Measurements from ENCODE around the gene NCMAP. TPM values are rescaled to one million over a fixed set of nuclear protein-coding genes. Genes with fewer than 3 reads are reported as not detected.

Gene NCMAP
- polyA plus RNA-seq, 4 donors: 0.81 to 15.7 (median 3.0) TPM

DNA sequence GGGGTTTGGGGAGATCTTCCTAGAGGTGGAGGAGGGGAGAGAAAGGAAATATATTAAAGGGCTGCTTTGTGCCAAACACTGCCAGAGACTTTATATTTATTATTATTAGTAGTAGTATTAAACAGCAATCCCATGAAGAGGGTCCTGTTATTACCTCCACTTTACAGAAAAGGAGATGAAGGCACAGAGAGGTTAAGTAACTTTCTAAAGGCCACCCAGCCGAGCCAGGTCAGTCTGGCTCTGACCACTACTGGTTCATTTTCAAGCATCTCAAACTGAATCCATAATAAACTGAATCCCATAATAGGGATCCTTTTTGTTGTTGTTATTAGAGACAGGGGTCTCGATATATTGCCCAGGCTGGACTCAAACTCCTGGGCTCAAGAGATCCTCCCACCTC lies 12.6 kb downstream of the NCMAP start:
- Histone ChIP-seq H3K9me3 (ENCODE audit: control insufficient read depth in 2 of 2, insufficient read depth in 1 of 2, low read depth in 1 of 2, low read length in 1 of 2) (no peaks in the 10 kb centered on the region), H3K4me1 (ENCODE audit: control insufficient read depth in 3 of 3, insufficient read depth in 2 of 3, low read depth in 1 of 3, low read length in 2 of 3) (peaks cover 0 to 33% (median 0%) of the 10 kb centered on the region in 3 donors), H3K36me3 (ENCODE audit: control insufficient read depth in 3 of 3, insufficient read depth in 2 of 3, low read depth in 1 of 3, low read length in 3 of 3) (peaks cover 0 to 13% (median 0%) of the 10 kb centered on the region in 3 donors), H3K27ac (ENCODE audit: low read depth in 1 of 3, low read length in 2 of 3) (peak overlapping the region in 2 of 3 donors; percentile 48 to 96), H3K4me3 (ENCODE audit: low read depth in 1 of 3, low read length in 3 of 3) (no peak overlapping the region), H3K27me3 (ENCODE audit: control insufficient read depth in 3 of 3, insufficient read depth in 3 of 3, low read length in 3 of 3) (no peaks in the 10 kb centered on the region)
- no peak for DNase-seq
- FAIRE-seq: no peak
- WGBS, 3 donors: 75 to 81% (median 77%) methylated on average over 2 of the region's 2 CpGs

- Histone ChIP-seq H3K9me3 (ENCODE audit: control insufficient read depth in 2 of 2, insufficient read depth in 1 of 2, low read depth in 1 of 2, low read length in 1 of 2) (no peaks in the 10 kb centered on the region), H3K36me3 (ENCODE audit: control insufficient read depth in 3 of 3, insufficient read depth in 2 of 3, low read depth in 1 of 3, low read length in 3 of 3) (peaks cover 0 to 13% (median 0%) of the 10 kb centered on the region in 3 donors), H3K4me3 (ENCODE audit: low read depth in 1 of 3, low read length in 3 of 3) (no peak overlapping the region), H3K27ac (ENCODE audit: low read depth in 1 of 3, low read length in 2 of 3) (no peak overlapping the region), H3K27me3 (ENCODE audit: control insufficient read depth in 3 of 3, insufficient read depth in 3 of 3, low read length in 3 of 3) (no peaks in the 10 kb centered on the region), H3K4me1 (ENCODE audit: control insufficient read depth in 3 of 3, insufficient read depth in 2 of 3, low read depth in 1 of 3, low read length in 2 of 3) (peaks cover 0 to 33% (median 0%) of the 10 kb centered on the region in 3 donors)
- WGBS, 3 donors: 74 to 79% (median 77%) methylated on average over 10 of the region's 10 CpGs
- DNase-seq (no peak), FAIRE-seq (no peak)
Measured at GRCh38 chr1:24570265-24571125, 14.6 kb downstream of the NCMAP start.

DNA sequence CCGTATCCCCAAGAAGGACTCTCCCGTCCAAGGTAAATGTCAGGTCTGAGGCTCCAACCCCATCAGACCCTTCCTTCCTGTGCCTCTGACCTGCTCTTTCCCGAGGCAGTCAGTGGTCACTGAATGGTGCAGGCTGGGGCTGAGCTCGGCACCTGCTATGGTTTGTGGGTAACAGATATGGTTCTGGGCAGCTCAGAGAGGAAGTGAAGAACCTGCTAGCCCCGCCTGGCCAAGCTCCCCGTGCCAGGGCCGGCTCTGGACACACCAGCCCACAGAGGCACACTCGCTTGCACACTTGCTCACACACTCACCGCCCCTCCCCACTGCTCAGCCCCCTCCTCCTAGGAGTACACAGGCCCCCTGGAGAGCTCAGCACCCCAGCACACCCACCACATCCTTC lies 16.4 kb downstream of the NCMAP start:
- WGBS, 3 donors: 66 to 69% (median 66%) methylated on average over 9 of the region's 9 CpGs
- no peak for FAIRE-seq
- H3K4me3 ChIP-seq (ENCODE audit: low read depth in 1 of 3, low read length in 3 of 3): no peak overlapping the region
- no peaks in the 10 kb centered on the region for H3K27me3 ChIP-seq (ENCODE audit: control insufficient read depth in 3 of 3, insufficient read depth in 3 of 3, low read length in 3 of 3)
- peaks cover 0 to 16% (median 0%) of the 10 kb centered on the region in 3 donors for H3K4me1 ChIP-seq (ENCODE audit: control insufficient read depth in 3 of 3, insufficient read depth in 2 of 3, low read depth in 1 of 3, low read length in 2 of 3)
- H3K27ac ChIP-seq (ENCODE audit: low read depth in 1 of 3, low read length in 2 of 3): no peak overlapping the region
- H3K9me3 ChIP-seq (ENCODE audit: control insufficient read depth in 2 of 2, insufficient read depth in 1 of 2, low read depth in 1 of 2, low read length in 1 of 2): no peaks in the 10 kb centered on the region
- peaks cover 0 to 13% (median 0%) of the 10 kb centered on the region in 3 donors for H3K36me3 ChIP-seq (ENCODE audit: control insufficient read depth in 3 of 3, insufficient read depth in 2 of 3, low read depth in 1 of 3, low read length in 3 of 3)
- DNase-seq: no peak

DNA sequence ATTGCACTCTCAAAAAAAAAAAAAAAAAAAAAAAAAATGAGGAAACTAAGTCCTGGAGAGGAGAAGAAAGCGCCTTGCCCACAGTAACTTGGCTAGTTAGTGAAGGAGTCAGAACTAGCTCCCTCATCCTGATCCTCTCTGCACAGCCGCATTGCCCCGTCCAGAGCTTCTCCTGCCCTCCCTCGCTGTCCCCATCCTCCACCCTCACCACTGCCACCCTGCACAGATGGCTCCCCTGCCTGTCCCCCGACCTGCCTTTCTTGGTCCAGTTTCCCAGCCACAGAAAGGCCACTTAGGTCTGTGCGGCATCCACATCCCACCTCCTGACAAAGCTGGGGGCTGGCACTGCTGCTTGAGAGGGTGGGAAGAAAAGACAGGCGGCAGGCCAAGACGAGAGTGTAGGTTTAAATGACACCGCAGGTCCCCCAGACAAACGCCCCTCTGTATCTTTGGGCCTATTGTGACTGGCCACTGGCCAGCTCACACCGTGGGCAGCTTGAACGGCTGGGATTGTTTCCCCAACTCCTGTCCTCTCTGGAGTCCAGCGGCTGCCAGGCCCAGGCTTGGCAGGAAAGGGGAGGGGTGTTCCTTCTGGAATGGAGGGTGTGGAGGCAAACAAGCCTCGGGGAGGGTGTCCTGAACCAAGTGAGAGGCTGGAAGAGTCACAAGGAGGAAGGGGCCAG lies 20.2 kb downstream of the NCMAP start:
- Histone ChIP-seq H3K4me3 (ENCODE audit: low read depth in 1 of 3, low read length in 3 of 3) (no peak overlapping the region), H3K36me3 (ENCODE audit: control insufficient read depth in 3 of 3, insufficient read depth in 2 of 3, low read depth in 1 of 3, low read length in 3 of 3) (peaks cover 0 to 20% (median 0%) of the 10 kb centered on the region in 3 donors), H3K27me3 (ENCODE audit: control insufficient read depth in 3 of 3, insufficient read depth in 3 of 3, low read length in 3 of 3) (no peaks in the 10 kb centered on the region), H3K9me3 (ENCODE audit: control insufficient read depth in 2 of 2, insufficient read depth in 1 of 2, low read depth in 1 of 2, low read length in 1 of 2) (no peaks in the 10 kb centered on the region), H3K27ac (ENCODE audit: low read depth in 1 of 3, low read length in 2 of 3) (no peak overlapping the region), H3K4me1 (ENCODE audit: control insufficient read depth in 3 of 3, insufficient read depth in 2 of 3, low read depth in 1 of 3, low read length in 2 of 3) (no peaks in the 10 kb centered on the region)
- FAIRE-seq: no peak
- WGBS, 3 donors: 62 to 69% (median 66%) methylated on average over 14 of the region's 14 CpGs
- DNase-seq: no peak

DNA sequence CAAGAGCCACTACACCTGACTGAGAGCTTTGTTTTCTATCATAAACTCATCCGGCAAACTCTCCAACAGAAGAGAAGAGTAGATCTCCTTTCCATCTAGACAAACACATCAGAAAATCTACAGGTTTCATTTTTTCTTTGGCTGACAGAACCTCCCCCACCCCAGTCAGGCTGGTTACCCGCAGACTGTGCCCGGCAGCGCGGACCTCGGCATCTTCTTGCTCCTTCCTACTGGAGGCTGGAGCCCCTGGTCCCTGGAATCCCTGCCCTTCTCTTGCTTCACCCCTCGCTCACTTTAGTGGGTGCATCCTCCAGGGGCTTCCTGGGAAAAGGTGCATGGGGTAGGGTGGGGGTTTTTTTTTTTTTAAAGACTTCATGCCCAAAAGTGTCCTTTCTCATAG lies 23.0 kb downstream of the NCMAP start:
- 83 to 96% (median 94%) methylated on average over 7 of the region's 7 CpGs for WGBS, 3 donors
- FAIRE-seq: no peak

GRCh38 chr1:24580756-24581155 lies 24.9 kb downstream of the NCMAP start:
- H3K4me3 ChIP-seq (ENCODE audit: low read depth in 1 of 3, low read length in 3 of 3): no peak overlapping the region
- no peaks in the 10 kb centered on the region for H3K27me3 ChIP-seq (ENCODE audit: control insufficient read depth in 3 of 3, insufficient read depth in 3 of 3, low read length in 3 of 3)
- WGBS, 3 donors: 46 to 68% (median 58%) methylated on average over 10 of the region's 10 CpGs
- H3K4me1 ChIP-seq (ENCODE audit: control insufficient read depth in 3 of 3, insufficient read depth in 2 of 3, low read depth in 1 of 3, low read length in 2 of 3): no peaks in the 10 kb centered on the region
- no peak for FAIRE-seq
- H3K27ac ChIP-seq (ENCODE audit: low read depth in 1 of 3, low read length in 2 of 3): no peak overlapping the region
- H3K9me3 ChIP-seq (ENCODE audit: control insufficient read depth in 2 of 2, insufficient read depth in 1 of 2, low read depth in 1 of 2, low read length in 1 of 2): no peaks in the 10 kb centered on the region
- DNase-seq: no peak
- peaks cover 0 to 7% (median 0%) of the 10 kb centered on the region in 3 donors for H3K36me3 ChIP-seq (ENCODE audit: control insufficient read depth in 3 of 3, insufficient read depth in 2 of 3, low read depth in 1 of 3, low read length in 3 of 3)

More for the DNA sequence above, 23.0 kb downstream of the NCMAP start:
- DNase-seq: no peak
- no peak overlapping the region for H3K27ac ChIP-seq (ENCODE audit: low read depth in 1 of 3, low read length in 2 of 3)
- no peaks in the 10 kb centered on the region for H3K9me3 ChIP-seq (ENCODE audit: control insufficient read depth in 2 of 2, insufficient read depth in 1 of 2, low read depth in 1 of 2, low read length in 1 of 2)
- peaks cover 0 to 7% (median 0%) of the 10 kb centered on the region in 3 donors for H3K36me3 ChIP-seq (ENCODE audit: control insufficient read depth in 3 of 3, insufficient read depth in 2 of 3, low read depth in 1 of 3, low read length in 3 of 3)
- H3K4me1 ChIP-seq (ENCODE audit: control insufficient read depth in 3 of 3, insufficient read depth in 2 of 3, low read depth in 1 of 3, low read length in 2 of 3): no peaks in the 10 kb centered on the region
- no peaks in the 10 kb centered on the region for H3K27me3 ChIP-seq (ENCODE audit: control insufficient read depth in 3 of 3, insufficient read depth in 3 of 3, low read length in 3 of 3)
- no peak overlapping the region for H3K4me3 ChIP-seq (ENCODE audit: low read depth in 1 of 3, low read length in 3 of 3)

DNA sequence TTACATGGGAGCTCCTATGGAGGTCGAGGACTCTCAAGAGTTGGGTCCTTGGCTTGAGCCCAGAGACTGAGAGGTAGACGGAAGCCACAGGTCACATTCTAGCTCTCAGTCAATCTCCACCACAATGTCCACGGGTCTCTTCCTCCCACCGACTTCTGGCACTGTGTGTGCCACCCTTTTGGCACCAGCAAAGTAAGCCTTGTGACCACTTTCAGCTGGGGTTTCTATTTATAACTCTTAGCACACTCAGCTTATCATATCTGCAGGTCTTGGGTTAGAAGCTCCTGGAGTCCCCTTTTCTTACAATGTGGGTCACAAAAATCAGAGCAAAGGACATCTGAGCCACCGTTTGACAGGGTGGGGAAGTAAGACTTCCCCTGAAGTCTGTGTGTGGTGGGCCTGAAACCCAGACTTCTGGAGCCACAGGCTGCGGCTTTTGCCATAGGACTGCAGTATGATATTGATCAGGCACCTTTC lies 28.3 kb downstream of the NCMAP start:
- DNase-seq (no peak), FAIRE-seq (no peak)
- Histone ChIP-seq H3K4me1 (ENCODE audit: control insufficient read depth in 3 of 3, insufficient read depth in 2 of 3, low read depth in 1 of 3, low read length in 2 of 3) (no peaks in the 10 kb centered on the region), H3K27me3 (ENCODE audit: control insufficient read depth in 3 of 3, insufficient read depth in 3 of 3, low read length in 3 of 3) (no peaks in the 10 kb centered on the region), H3K36me3 (ENCODE audit: control insufficient read depth in 3 of 3, insufficient read depth in 2 of 3, low read depth in 1 of 3, low read length in 3 of 3) (peaks cover 0 to 3% (median 0%) of the 10 kb centered on the region in 3 donors), H3K9me3 (ENCODE audit: control insufficient read depth in 2 of 2, insufficient read depth in 1 of 2, low read depth in 1 of 2, low read length in 1 of 2) (no peaks in the 10 kb centered on the region), H3K27ac (ENCODE audit: low read depth in 1 of 3, low read length in 2 of 3) (no peak overlapping the region), H3K4me3 (ENCODE audit: low read depth in 1 of 3, low read length in 3 of 3) (no peak overlapping the region)
- WGBS, 3 donors: 49 to 59% (median 55%) methylated on average over 6 of the region's 6 CpGs

GRCh38 chr1:24586119-24586518 lies 30.2 kb downstream of the NCMAP start:
- FAIRE-seq: no peak
- no peaks in the 10 kb centered on the region for H3K4me1 ChIP-seq (ENCODE audit: control insufficient read depth in 3 of 3, insufficient read depth in 2 of 3, low read depth in 1 of 3, low read length in 2 of 3)
- H3K36me3 ChIP-seq (ENCODE audit: control insufficient read depth in 3 of 3, insufficient read depth in 2 of 3, low read depth in 1 of 3, low read length in 3 of 3): no peaks in the 10 kb centered on the region
- no peaks in the 10 kb centered on the region for H3K27me3 ChIP-seq (ENCODE audit: control insufficient read depth in 3 of 3, insufficient read depth in 3 of 3, low read length in 3 of 3)
- H3K27ac ChIP-seq (ENCODE audit: low read depth in 1 of 3, low read length in 2 of 3): no peak overlapping the region
- no peak overlapping the region for H3K4me3 ChIP-seq (ENCODE audit: low read depth in 1 of 3, low read length in 3 of 3)
- WGBS, 3 donors: 84 to 92% (median 89%) methylated on average over 10 of the region's 10 CpGs
- no peak for DNase-seq
- H3K9me3 ChIP-seq (ENCODE audit: control insufficient read depth in 2 of 2, insufficient read depth in 1 of 2, low read depth in 1 of 2, low read length in 1 of 2): no peaks in the 10 kb centered on the region

All from small intestine (tissue), 7 donors.